H1 (cell line): Measurements from ENCODE around the gene ARHGAP5. TPM values are rescaled to one million over a fixed set of nuclear protein-coding genes. Genes with fewer than 3 reads are reported as not detected.

ENCODE experiments used
- CTCF ChIA-PET: fragments of 300-600 bp; sonication (Branson Sonifier 250); formaldehyde crosslinking; loops from one replicate; lab custom pipeline; 2021; ENCODE audit not compliant: partially characterized antibody; lab: Charles Lee
- POLR2A ChIA-PET: fragments of 300-600 bp; sonication (Branson Sonifier 250); formaldehyde crosslinking; loops from one replicate; lab custom pipeline; 2021; ENCODE audit warnings: inconsistent platforms; ENCODE audit not compliant: partially characterized antibody; lab: Charles Lee
- DNase-seq, 2 experiments: peaks; one replicate each; pipeline versions ENCODE4 v3.0.0 to v3.0.0-alpha.2; 2010 to 2022; ENCODE audit warnings: low spot score in 2 of 2, low read depth in 1 of 2, mixed read lengths in 1 of 2
- FAIRE-seq: peaks from 2 replicates; lab custom pipeline; 2011; peaks lifted over from hg19 to GRCh38; lab: Jason Lieb, UNC
- H2AFZ ChIP-seq: 2 replicates; pipeline ENCODE4 v1.8.1; 2012; ENCODE audit warnings: low read length, inconsistent platforms
- H2AK5ac ChIP-seq: 2 replicates; pipeline ENCODE4 v1.6.1; 2013; ENCODE audit warnings: low read depth, low read length
- H2BK120ac ChIP-seq: replicated peaks from 2 replicates; pipeline ENCODE3; 2013; ENCODE audit warnings: low read depth, low read length, inconsistent platforms
- H2BK12ac ChIP-seq: 2 replicates; pipeline ENCODE4 v1.6.1; 2013; ENCODE audit warnings: low read depth, low read length
- H2BK15ac ChIP-seq: 2 replicates; pipeline ENCODE4 v1.6.1; 2013; ENCODE audit warnings: low read length
- H2BK20ac ChIP-seq: 2 replicates; pipeline ENCODE4 v1.6.1; 2013; ENCODE audit warnings: low read length
- H2BK5ac ChIP-seq: 2 replicates; pipeline ENCODE4 v1.6.1; 2013; ENCODE audit warnings: low read depth, low read length
- H3K14ac ChIP-seq: 2 replicates; pipeline ENCODE4 v1.6.1; 2013; ENCODE audit warnings: inconsistent platforms; ENCODE audit not compliant: insufficient read length
- H3K18ac ChIP-seq: 2 replicates; pipeline ENCODE4 v1.6.1; 2013; ENCODE audit warnings: low read length; ENCODE audit errors: extremely low read depth
- H3K23ac ChIP-seq: 2 replicates; pipeline ENCODE4 v1.6.1; 2013; ENCODE audit warnings: inconsistent platforms; ENCODE audit not compliant: insufficient read length
- H3K23me2 ChIP-seq: 2 replicates; pipeline ENCODE4 v1.6.1; 2013; ENCODE audit warnings: low read depth, low read length
- H3K27ac ChIP-seq: 2 replicates; pipeline ENCODE4 v1.6.1; 2011; ENCODE audit warnings: low read depth, low read length, inconsistent platforms
- H3K27me3 ChIP-seq, 4 experiments: replicated peaks in 1 of 4; 1 replicate in 1 of 4; 2 replicates in 3 of 4; pipeline versions ENCODE4 v1.6.1 to v1.8.1; 2011 to 2013; ENCODE audit warnings: low read length in 3 of 4, mild to moderate bottlenecking in 3 of 4, inconsistent platforms in 2 of 4, mixed read lengths in 2 of 4, moderate library complexity in 1 of 4; ENCODE audit not compliant: control insufficient read depth in 3 of 4, insufficient read depth in 3 of 4; ENCODE audit errors: extremely low read depth in 1 of 4
- H3K36me3 ChIP-seq, 4 experiments: 2 replicates each; pipeline versions ENCODE4 v1.6.1 to v1.8.1; 2011 to 2013; ENCODE audit warnings: mild to moderate bottlenecking in 4 of 4, low read length in 3 of 4, moderate library complexity in 2 of 4, control low read depth in 1 of 4, inconsistent platforms in 1 of 4; ENCODE audit not compliant: insufficient read depth in 4 of 4, control insufficient read depth in 2 of 4
- H3K4ac ChIP-seq: replicated peaks from 2 replicates; pipeline ENCODE3; 2013; ENCODE audit warnings: low read length, low read depth, mixed read lengths, inconsistent platforms; ENCODE audit not compliant: insufficient read length
- H3K4me1 ChIP-seq, 4 experiments: replicated peaks in 1 of 4; 1 replicate in 1 of 4; 2 replicates in 3 of 4; pipeline versions ENCODE4 v1.6.1 to v1.8.1; 2011 to 2013; ENCODE audit warnings: low read length in 3 of 4, inconsistent platforms in 2 of 4, mixed read lengths in 1 of 4; ENCODE audit not compliant: insufficient read depth in 4 of 4, control insufficient read depth in 3 of 4
- H3K4me2 ChIP-seq, 2 experiments: 2 replicates each; pipeline versions ENCODE4 v1.6.1 to v1.8.1; 2011 to 2013; ENCODE audit warnings: low read depth in 2 of 2, low read length in 2 of 2, control low read depth in 1 of 2, inconsistent platforms in 1 of 2, mild to moderate bottlenecking in 1 of 2; ENCODE audit not compliant: insufficient read depth in 1 of 2
- H3K4me3 ChIP-seq, 4 experiments: fragments of 200-600, 300-600 bp in 1 of 4; sonication (generic), shearing (Covaris generic), sonication (Bioruptor Twin) in 1 of 4; 2 replicates each; pipeline versions ENCODE4 v1.5.1 to v1.8.1; 2011 to 2016; ENCODE audit warnings: low read length in 4 of 4, low read depth in 3 of 4, control low read depth in 2 of 4, inconsistent platforms in 2 of 4, mild to moderate bottlenecking in 2 of 4, mixed read lengths in 1 of 4, moderate library complexity in 1 of 4; ENCODE audit not compliant: insufficient read depth in 2 of 4; ENCODE audit errors: extremely low read depth in 1 of 4
- H3K56ac ChIP-seq: replicated peaks from 2 replicates; pipeline ENCODE3; 2013; ENCODE audit warnings: low read depth, mild to moderate bottlenecking, mixed read lengths, low read length, inconsistent platforms; ENCODE audit not compliant: insufficient read length
- H3K79me1 ChIP-seq: 2 replicates; pipeline ENCODE4 v1.6.1; 2013; ENCODE audit warnings: low read depth, low read length, control low read depth
- H3K79me2 ChIP-seq, 2 experiments: 2 replicates each; pipeline versions ENCODE4 v1.6.1 to v1.8.1; 2012 to 2013; ENCODE audit warnings: low read length in 2 of 2, mild to moderate bottlenecking in 2 of 2, inconsistent platforms in 1 of 2; ENCODE audit not compliant: insufficient read depth in 2 of 2, control insufficient read depth in 1 of 2
- H3K9ac ChIP-seq, 4 experiments: replicated peaks in 1 of 4; 1 replicate in 1 of 4; 2 replicates in 3 of 4; pipeline versions ENCODE4 v1.6.1 to v1.8.1; 2011 to 2013; ENCODE audit warnings: low read depth in 3 of 4, low read length in 3 of 4, control low read depth in 2 of 4, mild to moderate bottlenecking in 2 of 4, moderate library complexity in 2 of 4, inconsistent platforms in 1 of 4; ENCODE audit errors: extremely low read depth in 1 of 4
- H3K9me3 ChIP-seq, 2 experiments: 2 replicates each; pipeline versions ENCODE4 v1.6.1 to v1.8.1; 2012 to 2013; ENCODE audit warnings: mild to moderate bottlenecking in 2 of 2, moderate library complexity in 2 of 2, control low read depth in 1 of 2, inconsistent platforms in 1 of 2, low read depth in 1 of 2, low read length in 1 of 2, mixed read lengths in 1 of 2; ENCODE audit not compliant: insufficient read depth in 2 of 2
- H4K20me1 ChIP-seq, 2 experiments: replicated peaks in 1 of 2; 2 replicates each; pipeline versions ENCODE3 to v1.8.1; 2011 to 2013; ENCODE audit warnings: inconsistent platforms in 2 of 2, low read length in 2 of 2, mild to moderate bottlenecking in 1 of 2; ENCODE audit not compliant: insufficient read depth in 2 of 2, control insufficient read depth in 1 of 2
- H4K5ac ChIP-seq: 2 replicates; pipeline ENCODE4 v1.6.1; 2013; ENCODE audit warnings: low read length, low read depth, mixed read lengths, inconsistent platforms; ENCODE audit not compliant: insufficient read length
- H4K8ac ChIP-seq: 2 replicates; pipeline ENCODE4 v1.8.0; 2013; ENCODE audit warnings: mild to moderate bottlenecking, moderate library complexity, low read length, inconsistent platforms; ENCODE audit not compliant: insufficient read depth; ENCODE audit errors: extremely low read depth
- H4K91ac ChIP-seq: replicated peaks from 2 replicates; pipeline ENCODE3; 2013; ENCODE audit warnings: low read length, mixed read lengths, inconsistent platforms; ENCODE audit not compliant: insufficient read length
- ATF2 ChIP-seq: IDR thresholded peaks from 2 replicates; pipeline ENCODE4 v1.6.1; 2012; ENCODE audit warnings: low read length, inconsistent platforms
- CHD2 ChIP-seq: IDR thresholded peaks from 2 replicates; pipeline ENCODE4 v1.6.1; 2012; ENCODE audit warnings: low read length, improper control_type of control experiment
- CTBP2 ChIP-seq: IDR thresholded peaks from 2 replicates; pipeline ENCODE4 v1.7.0; 2011; ENCODE audit warnings: borderline replicate concordance, mild to moderate bottlenecking, moderate library complexity, mixed read lengths, low read length; ENCODE audit not compliant: insufficient read depth, insufficient read length
- E2F6 ChIP-seq: IDR thresholded peaks from 2 replicates; pipeline ENCODE4 v1.6.1; 2012; ENCODE audit warnings: inconsistent platforms
- KDM5A ChIP-seq: fragments of 200-600 bp; IDR thresholded peaks from 2 replicates; pipeline ENCODE4 v1.7.1; 2012; ENCODE audit warnings: mild to moderate bottlenecking, low read length, inconsistent platforms, mixed read lengths
- MAFK ChIP-seq: IDR thresholded peaks from 2 replicates; pipeline ENCODE4 v1.6.1; 2012; ENCODE audit warnings: low read depth, mild to moderate bottlenecking, improper control_type of control experiment, low read length
- NANOG ChIP-seq: IDR thresholded peaks from 2 replicates; pipeline ENCODE4 v1.6.1; 2011; ENCODE audit warnings: low read length, low read depth, mild to moderate bottlenecking, inconsistent platforms; ENCODE audit not compliant: insufficient read depth, poor library complexity, severe bottlenecking
- NRF1 ChIP-seq: IDR thresholded peaks from 2 replicates; pipeline ENCODE4 v1.6.1; 2011; ENCODE audit warnings: mild to moderate bottlenecking, low read depth, low read length, improper control_type of control experiment
- RXRA ChIP-seq: IDR thresholded peaks from 2 replicates; pipeline ENCODE4 v1.6.1; 2011; ENCODE audit warnings: low read depth, mild to moderate bottlenecking, low read length, moderate library complexity; ENCODE audit not compliant: insufficient read depth
- SP2 ChIP-seq: IDR thresholded peaks from 2 replicates; pipeline ENCODE4 v1.6.1; 2012; ENCODE audit warnings: mild to moderate bottlenecking, low read length, inconsistent platforms
- WGBS, 2 experiments: shearing (Covaris generic) in 1 of 2; methylation state at CpG; one replicate each; pipeline versions ENCODE4 v1.1.6 to v1.1.7; 2013 to 2015; ENCODE audit warnings: low lambda C conversion rate in 2 of 2, mixed read lengths in 2 of 2, inconsistent platforms in 1 of 2, low coverage in 1 of 2, missing lambda C conversion rate in 1 of 2; ENCODE audit not compliant: insufficient replicate concordance in 2 of 2, insufficient coverage in 1 of 2, insufficient read length in 1 of 2; ENCODE audit errors: extremely low coverage in 1 of 2, missing lambda C conversion rate in 1 of 2; 5-methylcytosine and 5-hydroxymethylcytosine counted together
- polyA plus RNA-seq, 7 experiments: library from polyadenylated mRNA; depleted of rRNA in 3 of 7; stranded (reverse) in 5 of 7; unstranded in 2 of 7; fragments of >200 nt in 5 of 7; fragments of 200-250 nt in 2 of 7; gene quantifications; 1 replicate in 5 of 7; 2 replicates in 1 of 7; 4 replicates in 1 of 7; pipeline versions ENCODE4 v1.2.1 to v1.2.3, GENCODE V29; 2011 to 2013; ENCODE audit warnings: missing spikeins in 2 of 7, mixed read lengths in 2 of 7
- total RNA-seq: library from RNA; stranded (reverse); fragmentation: NEBNext Ultra II Directional; extraction: Animal tissue kit (Norgen Biotek cat#: 25700); gene quantifications from 2 replicates; pipeline ENCODE4 v1.2.1, GENCODE V29; 2021
- TF ChIP-seq, protein P1 (sequence below): IDR thresholded peaks from 2 replicates; pipeline ENCODE4 v1.6.1; 2011; ENCODE audit warnings: low read depth, mild to moderate bottlenecking, low read length; ENCODE audit not compliant: insufficient read depth

Gene ARHGAP5
- total and polyA plus RNA-seq, 2 of the 8 experiments (the other 6 are each of a cell fraction or from before 2014, with no cell fraction given), result 7.8 to 77.3 TPM

DNA sequence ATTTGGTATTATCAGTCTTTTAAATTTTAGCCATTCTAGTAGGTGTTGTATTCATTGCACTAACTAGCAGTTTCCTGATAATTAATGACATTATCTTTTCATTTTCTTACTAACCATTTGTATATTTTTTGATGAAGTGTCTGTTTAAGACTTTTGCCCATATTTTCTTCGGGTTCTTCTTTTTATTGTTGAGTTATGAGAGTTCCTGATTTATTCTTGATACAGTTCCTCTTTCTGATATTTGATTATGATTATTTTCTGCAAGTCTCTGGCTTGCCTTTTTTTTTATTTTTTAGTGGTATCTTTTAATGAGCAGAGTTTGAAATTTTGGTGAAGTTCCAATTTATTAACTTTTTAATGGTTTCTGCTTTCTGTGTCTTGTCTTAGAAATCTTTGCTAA lies 118.5 kb downstream of the ARHGAP5 start:
- H3K4me1 ChIP-seq, result peaks cover 0 to under 1% (median under 1%) of the 10 kb centered on the region in 4 experiments; a peak in 2 of 7 replicates
- H3K9ac ChIP-seq, result no peak overlapping the region
- no peak overlapping the region for H3K18ac ChIP-seq
- H4K5ac ChIP-seq, result no peak overlapping the region
- H2AFZ ChIP-seq, result no peak overlapping the region
- H3K4me2 ChIP-seq, result no peak overlapping the region
- 79% methylated on average over 1 of the region's 1 CpG; no CpG with 5 or more reads in 1 of the 2 experiments for WGBS, 2 experiments
- no peaks in the 10 kb centered on the region for H3K27me3 ChIP-seq
- H3K79me2 ChIP-seq, result no peaks in the 10 kb centered on the region
- no peak overlapping the region for H3K4me3 ChIP-seq
- DNase-seq (no peak), FAIRE-seq (no peak)
- H3K4ac ChIP-seq, result no peak overlapping the region
- H2BK20ac ChIP-seq, result no peak overlapping the region
- ChIA-PET CTCF (interaction anchor here (1.6 kb wide), 1 partner anchor 10 kb away, joined by 3 read pairs; no protein-coding TSS in a partner anchor), POLR2A (no interaction called here)
- no peaks in the 10 kb centered on the region for H3K23me2 ChIP-seq
- no peaks in the 10 kb centered on the region for H3K79me1 ChIP-seq
- no peak overlapping the region for H2BK5ac ChIP-seq
- H3K9me3 ChIP-seq, result no peaks in the 10 kb centered on the region
- H2AK5ac ChIP-seq, result no peak overlapping the region
- no peak overlapping the region for H3K14ac ChIP-seq
- H2BK12ac ChIP-seq, result no peak overlapping the region
- no peak overlapping the region for H4K91ac ChIP-seq
- no peak overlapping the region for H3K23ac ChIP-seq
- H3K27ac ChIP-seq, result no peak overlapping the region
- no peak overlapping the region for H2BK15ac ChIP-seq
- no peak overlapping the region for H4K8ac ChIP-seq
- no peaks in the 10 kb centered on the region for H3K36me3 ChIP-seq
- no peak overlapping the region for H2BK120ac ChIP-seq
- no peak overlapping the region for H3K56ac ChIP-seq
- H4K20me1 ChIP-seq, result no peaks in the 10 kb centered on the region
- TF ChIP-seq NRF1, result no peak
- TF ChIP-seq RXRA, result no peak
- no peak for TF ChIP-seq MAFK
- no peak for TF ChIP-seq CTBP2
- TF ChIP-seq, protein P1, sequence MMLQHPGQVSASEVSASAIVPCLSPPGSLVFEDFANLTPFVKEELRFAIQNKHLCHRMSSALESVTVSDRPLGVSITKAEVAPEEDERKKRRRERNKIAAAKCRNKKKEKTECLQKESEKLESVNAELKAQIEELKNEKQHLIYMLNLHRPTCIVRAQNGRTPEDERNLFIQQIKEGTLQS, result no peak
- TF ChIP-seq KDM5A, result no peak
- TF ChIP-seq NANOG, result no peak
- no peak for TF ChIP-seq CHD2
- TF ChIP-seq SP2, result no peak
- TF ChIP-seq E2F6, result no peak
- no peak for TF ChIP-seq ATF2
